KBM-7 (cell line): Measurements from ENCODE around the gene TUT4.

Experiments used
- DNase-seq: peaks from one replicate; pipeline ENCODE4 v3.0.0-alpha.2; 2015
- in situ Hi-C: fragments of 300-500 bp; cut with MboI; formaldehyde crosslinking; loops from 2 replicates; pipeline ENCODE4 v1.14.3; 2020; ENCODE audit warnings: low sequenced_read_pairs, low pct_unique_long_range_greater_than_20kb, mixed read lengths

Gene TUT4

GRCh38 chr1:52574594-52574993 lies 21.7 kb upstream of the TUT4 start:
- no peak for DNase-seq
- in situ Hi-C loops = no loop called here

GRCh38 chr1:52572387-52572786 lies 19.5 kb upstream of the TUT4 start:
- in situ Hi-C loops = no loop called here
- no peak for DNase-seq

- in situ Hi-C loops = no loop called here
- DNase-seq = peak; percentile 45
These were observed 18.9 kb upstream of the TUT4 start for GRCh38 chr1:52571783-52572182.

GRCh38 chr1:52569449-52570210 lies 16.7 kb upstream of the TUT4 start:
- in situ Hi-C loops = no loop called here
- peak; percentile 77 for DNase-seq

GRCh38 chr1:52567943-52568342 lies 15.1 kb upstream of the TUT4 start:
- in situ Hi-C loops = no loop called here
- DNase-seq = peak; percentile 29

- in situ Hi-C loops = no loop called here
- no peak for DNase-seq
These were observed 9.9 kb upstream of the TUT4 start for GRCh38 chr1:52562766-52563165.

- no peak for DNase-seq
- in situ Hi-C loops = no loop called here
These were observed 7.0 kb upstream of the TUT4 start for GRCh38 chr1:52559875-52560274.

- no peak for DNase-seq
- in situ Hi-C loops = no loop called here
These were observed 6.0 kb upstream of the TUT4 start for GRCh38 chr1:52558941-52559340.

- DNase-seq = no peak
These were observed 3.9 kb upstream of the TUT4 start for GRCh38 chr1:52556641-52557360.

GRCh38 chr1:52554756-52555155 lies 1.9 kb upstream of the TUT4 start:
- DNase-seq = no peak
- in situ Hi-C loops = no loop called here

More at GRCh38 chr1:52556641-52557360, 3.9 kb upstream of the TUT4 start:
- in situ Hi-C loops = no loop called here

- in situ Hi-C loops = no loop called here
- DNase-seq = no peak
These were observed 1.4 kb upstream of the TUT4 start for GRCh38 chr1:52554267-52554640.

- DNase-seq = peak; percentile 81
- in situ Hi-C loops = no loop called here
These were observed 722 bp upstream of the TUT4 start for GRCh38 chr1:52553362-52554266.

GRCh38 chr1:52552236-52552504 lies 722 bp downstream of the TUT4 start:
- DNase-seq = peak; percentile 63
- in situ Hi-C loops = no loop called here

- in situ Hi-C loops = no loop called here
- peak; percentile 68 for DNase-seq
These were observed 1.2 kb downstream of the TUT4 start for GRCh38 chr1:52551507-52552235.

GRCh38 chr1:52550447-52550846 lies 2.4 kb downstream of the TUT4 start:
- DNase-seq = no peak
- in situ Hi-C loops = no loop called here

- in situ Hi-C loops = no loop called here
- DNase-seq = no peak
These were observed 3.6 kb downstream of the TUT4 start for GRCh38 chr1:52549267-52549666.

GRCh38 chr1:52546852-52547251 lies 6.0 kb downstream of the TUT4 start:
- in situ Hi-C loops = no loop called here
- DNase-seq = no peak

GRCh38 chr1:52544665-52545525 lies 8.0 kb downstream of the TUT4 start:
- no peak for DNase-seq
- in situ Hi-C loops = no loop called here
